RPMI8226 (cell line): Measurements from ENCODE around the gene TMEM187.

ENCODE experiments used
- DNase-seq: peaks from one replicate; pipeline ENCODE4 v3.0.0-alpha.2; 2015

TMEM187 gene

DNA sequence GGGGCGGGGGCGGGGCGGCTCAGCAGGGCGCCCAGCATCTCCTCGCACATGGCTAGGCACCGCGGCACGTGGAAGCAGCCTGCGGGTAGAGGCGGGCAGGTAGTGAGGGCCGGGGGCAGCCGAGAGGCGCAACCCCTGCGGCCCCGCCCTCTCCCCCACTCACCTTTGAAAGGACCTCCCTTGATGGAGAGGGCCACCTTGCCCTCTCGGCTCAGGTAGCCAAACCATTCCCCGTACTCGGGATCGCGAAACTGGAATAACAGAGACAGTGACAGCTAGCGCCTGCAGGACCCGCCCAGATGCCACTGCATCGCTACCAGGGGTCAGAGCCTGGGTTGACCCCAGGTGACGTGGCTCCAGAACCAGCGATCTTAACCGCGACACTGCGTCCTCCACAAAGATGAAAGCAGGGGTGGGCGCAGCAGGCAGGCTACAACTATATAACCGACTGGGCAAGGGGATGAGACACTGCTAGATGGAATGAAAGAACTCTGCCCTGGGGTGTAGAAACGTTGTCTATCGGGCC, 37.2 kb upstream of the TMEM187 start:
- DNase-seq = no peak

DNA sequence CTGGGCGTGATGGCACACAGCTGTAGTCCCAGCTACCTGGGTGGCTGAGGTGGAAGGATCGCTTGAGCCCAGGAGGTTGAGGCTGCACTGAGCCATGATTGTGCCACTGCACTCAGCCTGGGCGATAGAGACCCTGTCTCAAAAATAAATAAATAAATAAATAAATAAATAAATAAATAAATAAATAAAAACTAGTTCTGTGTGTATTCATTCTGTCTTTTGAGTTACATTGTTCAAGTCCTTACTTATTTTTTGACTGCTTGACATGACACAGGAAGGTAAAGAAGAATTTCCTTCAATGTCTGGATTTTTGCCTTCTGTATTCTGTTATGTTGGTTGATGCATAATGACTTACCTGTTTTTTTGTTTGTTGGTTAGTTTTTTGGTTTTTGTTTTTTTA, 35.5 kb upstream of the TMEM187 start:
- DNase-seq = no peak

DNA sequence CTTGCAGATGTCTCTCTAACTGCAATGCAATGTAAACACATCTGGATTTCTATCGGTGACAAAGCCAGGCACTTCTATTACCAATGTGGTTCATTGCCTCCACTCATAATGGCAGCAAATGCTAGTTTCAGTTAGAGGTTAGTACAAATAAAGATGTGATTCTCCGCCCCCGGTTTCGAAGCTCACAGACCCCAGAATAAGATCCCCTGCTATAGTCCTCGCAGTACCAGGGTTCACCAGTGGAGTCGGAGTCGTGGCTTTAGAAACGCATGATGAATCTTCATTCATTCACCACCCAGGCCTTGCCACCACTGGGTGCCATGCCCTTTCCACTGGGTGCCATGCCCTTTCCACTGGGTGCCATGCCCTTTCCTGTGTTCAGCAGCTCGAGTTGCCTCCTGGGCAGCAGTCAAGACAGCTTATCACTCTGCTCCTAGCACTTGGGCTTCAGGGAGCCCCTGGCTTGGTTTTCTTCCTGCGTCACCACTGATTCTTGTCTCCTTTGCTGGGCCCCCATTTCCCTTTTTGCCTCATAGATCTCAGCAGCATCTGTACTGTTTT, 34.2 kb upstream of the TMEM187 start:
- DNase-seq = no peak

DNA sequence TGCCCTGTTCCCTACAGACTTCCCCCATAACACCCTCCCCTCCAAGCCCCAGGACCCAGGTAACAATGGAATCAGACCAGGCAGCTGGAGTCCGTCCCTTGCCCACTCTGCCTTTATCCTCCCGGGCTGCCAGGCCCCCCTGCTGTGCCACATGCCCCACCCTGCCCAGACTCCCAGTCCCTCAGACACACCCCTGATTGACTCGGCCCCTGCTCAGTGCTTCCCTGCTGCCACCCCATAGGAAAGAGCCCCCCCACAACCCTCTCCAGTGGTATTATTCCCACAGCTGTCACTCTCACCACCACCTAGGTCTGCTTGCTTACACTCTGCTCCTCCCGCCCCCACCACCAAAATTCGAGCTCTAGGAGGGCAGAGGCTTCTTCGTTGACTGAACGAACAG, 33.0 kb upstream of the TMEM187 start:
- DNase-seq = no peak

DNA sequence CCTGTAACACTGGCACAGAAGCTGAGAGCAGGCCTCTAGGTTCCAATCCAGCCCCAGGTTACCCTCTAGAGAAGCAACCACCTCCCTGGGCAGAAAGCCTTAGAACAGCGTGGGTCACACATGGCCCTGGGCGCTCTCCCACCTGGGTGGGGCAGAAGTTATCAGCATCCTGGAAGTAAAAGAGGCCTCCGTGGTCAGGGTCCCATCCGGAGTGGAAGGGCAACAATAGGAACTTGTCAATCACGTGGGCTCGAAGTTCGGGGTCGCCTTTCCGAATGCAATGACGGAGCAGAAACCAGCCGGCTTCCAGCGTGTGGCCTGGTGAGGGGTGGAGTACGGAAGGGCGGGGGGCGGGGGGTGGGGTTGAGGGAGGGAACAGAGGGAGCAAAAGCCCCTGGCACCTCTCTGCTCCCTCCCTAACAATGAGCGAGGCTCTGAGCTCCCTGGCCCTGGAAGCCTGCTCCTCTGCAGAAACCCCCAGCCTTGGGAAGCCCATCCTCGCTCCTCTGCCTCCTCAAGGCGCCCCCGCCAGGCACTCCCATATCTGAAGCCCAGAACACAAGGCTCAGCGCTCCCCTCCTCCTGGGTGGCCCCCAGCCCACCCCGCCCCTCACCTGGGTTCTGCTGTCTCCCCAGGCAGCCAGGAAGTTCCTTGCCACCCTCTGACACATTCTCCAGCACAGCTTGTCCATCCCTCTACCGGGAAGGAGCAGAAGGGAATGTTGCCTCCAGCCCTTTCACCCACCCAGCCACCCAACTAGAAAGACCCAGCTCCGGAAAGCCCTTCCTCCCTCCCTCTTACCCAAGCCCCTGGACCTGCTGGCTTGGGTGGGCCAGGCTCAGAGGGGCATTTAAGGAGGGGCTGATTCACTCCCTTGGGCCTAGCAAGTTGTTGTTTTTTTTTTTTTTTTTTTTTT, 31.0 kb upstream of the TMEM187 start:
- DNase-seq = no peak

DNA sequence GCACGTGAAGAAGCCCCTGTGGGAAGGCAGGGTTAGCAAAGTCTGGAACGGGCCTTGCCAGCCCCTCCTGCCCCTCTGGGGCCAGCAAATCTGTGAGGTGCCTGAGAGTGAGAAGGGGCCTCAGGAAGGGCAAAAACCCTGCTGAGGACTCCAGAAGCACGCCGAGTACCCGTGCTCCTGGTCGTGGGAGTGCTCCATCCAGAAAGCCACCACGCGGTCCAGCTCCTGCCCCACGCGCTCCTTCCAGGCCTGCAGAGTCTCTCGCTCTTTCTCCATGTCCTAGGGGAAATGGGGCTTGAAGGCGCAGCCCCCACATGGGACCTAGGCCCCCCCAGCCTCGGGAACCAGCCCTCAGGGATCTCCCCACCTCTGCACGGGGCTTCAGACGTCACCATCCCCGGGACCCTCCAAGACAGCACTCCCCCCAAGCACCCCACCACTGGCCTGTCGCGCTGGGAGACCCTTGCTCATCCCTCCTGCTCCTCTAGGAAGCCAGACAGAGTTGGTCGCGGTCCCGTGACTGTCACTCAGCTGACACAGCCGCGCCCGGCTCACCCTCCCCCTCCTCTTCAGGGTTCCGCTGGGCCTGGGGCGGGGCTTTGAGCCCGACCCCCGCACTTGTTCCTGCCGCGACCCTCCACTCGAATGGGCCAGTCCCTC, 28.3 kb upstream of the TMEM187 start, which contains the start of gene RENBP:
TSS of gene RENBP (minus strand) at position 504 of the 660 bp plus-strand sequence. CDS start at position 471, 33 bp downstream.
- no peak for DNase-seq

DNA sequence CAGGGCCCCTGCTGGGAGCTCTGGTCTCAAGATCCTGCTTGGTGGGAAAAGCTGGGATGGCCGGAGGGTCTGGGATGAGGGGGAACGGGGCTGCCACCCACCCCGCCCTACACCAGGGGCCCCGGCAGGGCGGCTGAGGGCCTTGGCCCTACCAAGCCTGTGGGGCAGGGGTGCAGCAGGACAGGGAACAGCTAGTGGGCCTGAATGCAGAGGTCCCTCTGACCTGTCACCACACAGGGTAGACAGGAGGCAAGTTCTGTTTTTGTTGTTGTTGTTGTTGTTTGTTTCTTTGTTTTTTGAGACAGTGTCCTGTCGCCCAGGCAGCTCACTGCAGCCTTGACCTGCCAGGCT, 27.8 kb upstream of the TMEM187 start:
- no peak for DNase-seq

DNA sequence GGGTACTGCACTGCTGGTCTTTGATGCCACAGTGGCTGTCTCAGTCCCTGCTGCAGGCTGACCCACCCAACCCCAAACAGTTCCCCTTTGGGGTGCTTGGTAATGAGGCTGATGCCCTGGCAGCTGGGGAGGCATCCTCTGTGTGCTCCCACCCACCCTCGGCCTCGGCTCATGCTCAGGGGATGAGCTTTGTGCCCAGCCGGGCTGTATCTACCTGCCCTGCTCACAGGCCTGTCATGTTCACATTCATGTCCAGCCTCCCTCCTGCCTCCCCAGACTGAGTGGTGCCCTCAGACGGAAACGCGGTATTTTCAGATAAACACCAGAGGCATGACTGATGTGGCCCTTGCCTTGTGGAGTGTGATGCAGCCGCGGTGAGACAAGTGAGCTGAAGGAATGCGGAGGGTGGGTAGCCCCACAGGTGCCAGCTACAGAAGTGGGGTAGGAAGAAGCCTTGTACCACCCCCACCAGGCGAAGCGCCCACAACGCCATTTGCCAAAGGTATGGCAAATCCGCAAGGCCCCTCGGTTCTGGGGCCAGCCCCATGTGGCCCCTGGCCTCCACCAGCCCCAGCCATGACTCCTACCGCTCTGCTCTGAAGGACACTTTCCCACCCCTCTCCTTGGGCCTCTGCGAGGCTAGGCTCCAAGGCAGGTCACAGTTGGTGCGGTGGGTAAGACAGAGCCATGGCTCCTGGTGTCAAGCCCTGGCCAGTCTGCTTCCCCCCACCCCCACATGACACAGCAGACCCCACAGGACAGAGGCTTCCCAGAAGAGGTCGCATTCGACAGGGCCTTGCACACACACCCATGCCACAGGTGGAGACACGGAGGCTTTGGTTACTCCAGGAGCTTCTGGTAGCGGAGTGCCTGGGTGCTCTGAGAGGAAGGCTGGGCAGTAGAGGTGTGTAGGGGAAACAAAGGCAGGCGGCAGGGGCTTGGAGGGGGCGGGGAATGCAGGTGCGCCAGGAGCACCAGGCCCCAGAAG, 26.3 kb upstream of the TMEM187 start:
- DNase-seq = no peak

DNA sequence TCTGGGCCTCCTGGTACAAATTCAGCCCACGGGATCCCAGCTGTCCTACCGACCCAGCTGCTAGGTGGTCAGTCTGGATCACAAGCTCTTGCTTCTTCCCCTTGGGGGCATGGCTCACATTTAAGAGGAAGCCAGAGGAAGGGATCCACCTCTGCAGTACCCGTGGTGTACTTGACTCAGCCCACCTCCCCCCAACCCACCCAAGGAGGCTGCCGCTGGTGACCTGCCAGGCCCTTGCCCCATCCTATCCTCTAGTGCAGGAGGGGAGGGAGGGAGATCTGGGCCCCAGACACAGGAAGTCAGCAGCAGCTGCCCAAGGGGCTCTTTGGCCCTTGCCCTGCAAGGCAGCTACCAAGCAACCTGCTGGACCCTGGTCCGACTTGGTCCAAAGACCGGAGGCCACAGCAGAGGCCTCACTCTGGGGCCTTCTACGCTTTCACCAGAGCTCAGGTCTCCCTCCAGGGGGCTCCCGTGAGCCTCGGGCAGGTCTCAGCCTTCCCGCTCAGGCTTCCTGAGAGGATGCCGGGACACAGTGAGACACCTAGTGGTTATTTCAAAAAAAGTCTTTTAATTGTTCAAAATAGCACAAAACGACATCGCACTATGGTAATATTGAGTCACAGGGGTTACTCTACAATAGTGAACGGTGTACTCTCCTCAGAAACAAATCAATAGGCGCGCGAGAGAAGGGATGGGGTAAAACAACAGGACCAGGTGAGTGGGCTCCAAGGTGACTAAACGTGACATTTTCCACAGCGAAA, 25.4 kb upstream of the TMEM187 start:
- DNase-seq = peak; percentile 87

DNA sequence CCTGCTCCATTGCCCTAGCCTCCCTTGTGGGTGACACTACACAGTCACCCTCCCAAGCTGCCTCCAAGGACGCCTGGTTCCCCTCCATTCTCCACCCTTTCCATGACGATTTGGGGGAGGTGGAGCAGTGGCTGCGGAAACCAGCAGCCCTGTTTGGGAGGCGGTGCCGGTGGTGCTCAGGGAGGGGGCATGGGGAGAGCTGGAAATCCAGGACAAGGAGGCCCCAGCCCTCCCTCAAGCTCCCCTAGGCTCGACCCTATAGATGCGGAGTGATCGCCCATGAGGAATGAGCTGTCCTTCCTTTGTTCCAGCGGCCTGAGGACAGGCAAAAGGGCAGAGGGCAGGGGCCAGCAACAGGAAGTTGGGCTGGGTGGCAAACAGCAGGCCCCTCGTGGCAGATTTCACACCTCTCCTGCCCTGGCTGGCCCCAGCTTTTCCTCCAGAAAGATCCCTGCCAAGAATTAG, 24.5 kb upstream of the TMEM187 start:
- DNase-seq = no peak

DNA sequence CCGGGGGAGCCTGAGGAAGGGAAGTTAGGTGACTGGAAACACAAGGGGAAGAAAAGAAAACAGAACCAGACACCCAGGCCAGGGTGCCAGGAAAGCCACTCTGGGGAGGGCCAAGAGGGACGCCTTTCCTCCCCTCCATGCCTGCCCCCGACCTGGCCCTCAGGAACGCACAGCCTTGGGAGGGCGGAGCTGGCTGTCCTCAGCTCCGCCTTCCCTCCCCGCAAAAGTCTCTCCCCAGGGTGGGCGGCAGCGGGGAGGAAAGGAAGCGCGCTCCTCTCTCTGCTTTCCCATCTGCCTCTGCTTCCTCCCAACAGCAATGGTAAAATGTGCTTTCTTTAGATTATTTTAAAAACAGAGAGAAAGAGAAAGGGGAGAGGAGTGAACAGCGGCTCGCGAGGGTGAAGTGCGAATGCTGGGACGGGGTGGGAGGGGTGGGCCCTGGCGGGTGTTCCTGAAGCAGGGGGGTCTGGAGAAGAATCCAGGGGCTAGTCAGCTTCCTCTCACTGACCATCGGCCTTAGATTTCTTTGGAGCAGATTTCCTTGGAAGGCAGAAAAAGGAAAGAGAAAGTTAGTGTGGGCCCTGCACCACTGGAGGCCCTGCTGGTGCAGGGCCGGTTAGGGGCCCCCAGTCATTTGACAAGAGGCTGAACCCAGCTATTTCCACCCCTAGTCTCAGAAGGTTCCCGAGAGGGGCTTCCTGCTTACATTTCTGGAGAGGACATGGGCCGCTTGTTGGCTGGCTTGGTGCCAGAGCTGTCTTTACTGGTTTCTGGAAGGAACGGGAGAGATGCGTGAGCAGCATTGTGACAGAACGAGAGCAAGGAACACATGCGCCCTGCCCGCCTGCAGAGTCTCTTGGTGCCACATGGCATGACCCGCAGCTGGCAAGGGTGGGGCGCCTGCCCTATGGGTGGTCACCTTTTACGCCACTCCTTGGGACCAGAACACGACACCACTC, 23.4 kb upstream of the TMEM187 start:
- no peak for DNase-seq

DNA sequence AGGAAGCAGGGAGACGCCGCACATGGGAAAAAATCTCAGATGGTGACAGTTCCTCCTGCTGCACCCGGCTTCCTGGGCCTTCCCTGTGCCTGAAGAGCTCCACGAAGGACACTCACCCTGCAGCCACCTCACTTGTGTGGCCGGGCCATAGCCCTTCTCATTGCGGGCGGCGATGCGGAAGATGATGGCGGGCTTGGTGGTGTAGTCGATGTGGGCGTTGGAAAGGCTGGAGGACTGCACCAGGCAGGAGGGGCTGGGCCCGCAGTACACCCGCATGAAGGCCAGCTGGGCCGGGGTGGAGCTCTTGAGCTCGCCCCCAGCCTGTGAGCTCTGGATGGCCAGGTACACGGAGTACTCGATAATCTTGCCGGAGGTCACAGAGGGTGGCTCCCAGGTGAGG, 22.4 kb upstream of the TMEM187 start:
- no peak for DNase-seq

DNA sequence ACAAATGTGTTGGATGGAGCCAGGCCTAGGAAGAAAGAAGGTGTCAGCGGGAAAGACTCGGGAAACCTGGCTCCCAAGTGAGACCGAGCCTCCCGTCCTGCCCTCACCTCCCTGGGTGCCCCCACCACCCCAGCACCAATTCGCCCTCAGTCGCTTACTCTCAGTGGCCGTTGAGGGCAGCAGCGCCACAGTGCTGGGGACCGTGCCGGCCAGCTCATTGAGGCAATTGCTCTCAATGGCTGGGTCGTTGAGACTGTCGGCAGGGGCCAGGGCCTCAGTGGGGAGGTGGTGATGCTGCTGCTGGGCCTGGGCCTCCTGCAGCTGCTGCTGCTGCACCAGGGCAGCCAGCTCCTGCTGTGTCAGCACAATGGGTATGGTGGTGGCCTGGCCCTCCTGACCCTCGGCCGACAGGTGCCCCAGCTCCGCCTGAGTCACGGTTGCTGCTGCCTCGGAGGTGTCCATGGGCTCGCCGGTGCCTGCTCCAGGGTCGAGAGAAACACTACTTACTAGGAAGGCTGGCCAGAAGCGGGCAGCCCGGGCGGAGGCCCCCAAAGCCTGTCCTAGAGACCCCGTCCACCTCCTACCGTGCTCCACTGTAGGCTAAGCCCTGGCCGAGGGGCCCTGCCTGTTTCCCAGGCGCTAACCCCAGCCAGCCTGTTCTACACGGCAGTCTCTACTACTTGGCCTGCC, 20.7 kb upstream of the TMEM187 start:
- no peak for DNase-seq

DNA sequence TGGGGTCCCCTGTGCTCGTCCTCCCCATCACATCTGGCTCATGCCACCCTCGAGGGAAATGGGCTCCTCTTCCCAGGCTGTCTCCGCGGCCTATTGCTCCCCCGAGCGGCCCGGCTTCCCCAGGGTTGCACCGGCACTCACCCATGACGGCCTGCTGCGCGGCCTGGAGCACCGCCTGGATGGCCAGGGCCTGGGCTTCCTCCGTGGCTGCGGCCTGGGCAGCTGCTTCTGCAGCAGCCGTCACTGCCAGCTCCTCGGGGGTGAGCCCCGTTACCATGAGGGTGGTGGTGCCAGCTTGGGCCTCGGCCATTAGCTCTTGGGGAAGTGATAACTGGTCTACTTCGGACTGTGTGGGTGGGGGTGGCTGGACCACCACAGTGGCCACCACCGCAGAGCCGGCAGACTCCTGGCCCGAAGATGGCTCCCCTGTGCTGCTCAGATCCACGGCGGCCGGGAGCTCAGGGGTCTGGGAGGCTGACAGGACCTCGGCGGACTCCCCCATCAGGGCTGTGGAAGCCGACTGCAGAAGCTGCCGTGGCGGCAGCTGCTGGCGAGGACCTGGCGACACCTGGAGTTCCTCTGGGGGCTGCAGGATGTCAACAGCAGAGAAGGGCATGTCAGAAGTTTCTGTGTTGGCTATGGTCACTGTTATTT, 20.1 kb upstream of the TMEM187 start:
- DNase-seq = no peak

DNA sequence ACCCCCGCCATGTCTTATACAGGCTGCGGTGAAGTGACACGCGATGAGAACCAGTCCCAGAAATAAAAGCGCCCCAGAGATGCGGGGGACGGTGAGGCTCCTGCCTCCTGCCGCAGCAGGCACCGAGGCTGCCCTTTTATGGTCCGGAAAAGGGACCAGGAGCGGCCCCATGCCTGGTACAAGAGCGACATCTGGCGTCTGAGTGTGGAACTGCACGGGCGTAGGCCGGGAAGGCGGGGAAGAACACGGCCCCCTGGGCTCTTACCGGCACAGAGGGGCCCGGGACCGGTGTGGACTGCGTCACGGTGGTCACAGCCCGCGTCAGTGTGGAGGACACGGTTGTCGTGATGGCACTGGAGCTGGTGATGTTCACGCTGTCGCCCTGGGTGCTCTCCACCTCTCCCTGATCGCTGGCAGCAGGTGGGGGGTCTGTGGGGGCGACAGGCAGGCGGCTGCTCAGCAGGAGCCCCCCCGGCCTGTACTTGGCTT, 19.2 kb upstream of the TMEM187 start:
- peak; percentile 61 for DNase-seq

DNA sequence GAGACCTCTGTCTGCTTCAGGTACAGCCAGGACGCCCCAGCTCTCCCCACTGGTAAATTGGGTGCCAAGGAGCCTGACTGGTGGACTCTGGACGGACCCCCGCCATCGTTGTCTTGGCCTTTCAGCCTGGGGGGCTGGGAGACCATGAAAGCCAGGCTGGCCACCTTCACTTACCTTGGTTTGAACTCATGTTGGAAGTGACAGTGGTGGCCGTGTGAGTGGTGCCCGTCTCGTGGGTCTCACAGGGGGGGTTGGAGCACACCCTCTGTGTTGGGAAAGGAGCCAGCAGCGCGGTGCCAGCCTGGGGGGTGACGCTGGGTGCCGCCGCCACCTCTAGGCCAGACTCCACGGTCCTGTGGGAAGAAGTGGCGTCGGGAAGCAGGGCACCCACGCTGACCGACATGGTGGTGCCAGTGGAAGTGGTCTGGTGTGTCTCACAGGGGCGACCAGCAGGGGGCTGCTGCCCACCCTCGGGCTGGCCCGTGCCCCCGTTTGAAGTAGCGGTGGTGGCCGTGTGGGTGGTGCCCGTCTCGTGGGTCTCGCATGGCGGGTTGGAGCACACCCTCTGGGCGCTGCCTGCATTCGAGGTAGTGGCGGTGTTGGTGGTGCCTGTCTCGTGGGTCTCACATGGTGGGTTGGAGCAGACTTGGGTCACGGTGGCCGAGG, 18.5 kb upstream of the TMEM187 start:
- DNase-seq = no peak

DNA sequence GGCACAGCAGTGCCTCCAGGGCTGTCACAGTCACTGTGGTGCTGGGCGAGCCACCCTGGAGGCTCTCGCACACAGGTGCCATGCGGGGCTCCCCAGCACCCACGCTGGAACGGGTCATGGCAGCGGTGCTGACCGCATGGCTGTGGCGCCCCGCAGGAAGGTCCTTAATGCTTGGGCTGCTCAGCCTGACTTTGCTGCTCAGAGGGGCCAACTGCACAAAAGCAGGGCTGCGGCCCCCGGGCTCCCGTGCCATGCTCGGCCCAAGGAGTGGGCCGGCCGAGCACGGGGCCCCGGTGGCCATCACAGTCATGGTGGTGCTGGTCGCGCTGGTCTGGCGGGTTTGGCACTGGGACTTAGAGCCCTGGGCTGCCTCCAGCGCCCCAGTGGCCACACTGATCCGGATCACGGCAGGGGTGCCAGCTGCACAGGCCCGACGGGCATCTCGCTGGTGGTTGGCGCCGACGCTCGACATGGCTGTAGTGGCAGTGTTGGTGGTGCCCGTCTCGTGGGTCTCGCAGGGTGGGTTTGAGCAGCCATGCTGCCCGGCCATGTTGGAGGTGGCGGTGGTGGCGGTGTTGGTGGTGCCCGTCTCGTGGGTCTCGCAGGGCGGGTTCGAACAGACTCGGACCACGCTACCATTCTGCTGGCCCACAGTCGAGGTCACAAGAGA, 17.9 kb upstream of the TMEM187 start:
- DNase-seq = no peak

DNA sequence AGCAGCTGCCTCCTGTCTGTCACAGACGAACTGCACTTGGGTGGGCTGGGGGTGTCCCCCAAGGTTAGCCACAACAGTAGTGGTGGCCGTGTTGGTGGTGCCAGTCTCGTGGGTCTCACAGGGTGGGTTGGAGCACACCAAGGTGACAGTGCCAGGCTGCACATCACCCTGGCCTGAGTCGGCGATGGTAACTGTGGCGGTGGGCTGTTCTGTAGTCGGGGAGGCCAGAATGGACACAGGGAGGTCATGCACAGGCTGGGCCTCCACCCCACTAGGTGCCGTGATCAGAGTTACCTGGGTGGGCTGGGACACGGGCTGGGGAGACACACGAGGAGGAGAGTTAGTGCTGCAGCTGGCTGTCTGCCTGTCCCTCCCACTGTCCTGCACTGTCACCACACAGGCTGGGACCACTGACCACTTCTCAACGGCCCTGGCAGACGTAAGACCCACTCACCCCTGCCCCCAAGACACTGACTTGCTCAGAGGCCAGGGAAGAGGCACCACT, 17.3 kb upstream of the TMEM187 start:
- DNase-seq = no peak
